ENCODE results near the gene KIAA2012.

Gene KIAA2012

GRCh38 chr2:202044777-202045176 is 28.3 kb upstream of the KIAA2012 start:
- no peak for FAIRE-seq

GRCh38 chr2:202046572-202046971 is 26.5 kb upstream of the KIAA2012 start:
- no peak for FAIRE-seq

- FAIRE-seq = no peak
Measured at GRCh38 chr2:202049092-202049728, 23.8 kb upstream of the KIAA2012 start.

DNA sequence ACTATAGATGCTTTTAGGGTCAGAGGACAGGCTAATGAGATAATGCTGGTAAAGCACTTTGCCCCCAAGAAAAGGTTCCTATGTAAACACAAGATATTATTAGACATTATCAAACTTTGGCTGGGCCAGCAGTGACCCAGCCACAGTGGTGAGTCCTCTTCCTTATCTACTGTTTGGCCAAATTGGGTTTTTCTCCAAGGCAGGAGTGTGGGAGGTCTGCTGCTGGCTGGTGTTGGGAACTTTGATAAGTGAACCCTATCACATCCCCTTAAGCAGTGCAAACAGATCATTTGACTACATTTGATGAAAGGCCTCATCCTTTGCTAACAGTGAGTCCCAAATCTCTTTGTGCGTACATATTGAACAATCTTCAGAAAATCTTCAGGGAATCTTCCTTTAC is 23.2 kb upstream of the KIAA2012 start:
- no peak for FAIRE-seq

DNA sequence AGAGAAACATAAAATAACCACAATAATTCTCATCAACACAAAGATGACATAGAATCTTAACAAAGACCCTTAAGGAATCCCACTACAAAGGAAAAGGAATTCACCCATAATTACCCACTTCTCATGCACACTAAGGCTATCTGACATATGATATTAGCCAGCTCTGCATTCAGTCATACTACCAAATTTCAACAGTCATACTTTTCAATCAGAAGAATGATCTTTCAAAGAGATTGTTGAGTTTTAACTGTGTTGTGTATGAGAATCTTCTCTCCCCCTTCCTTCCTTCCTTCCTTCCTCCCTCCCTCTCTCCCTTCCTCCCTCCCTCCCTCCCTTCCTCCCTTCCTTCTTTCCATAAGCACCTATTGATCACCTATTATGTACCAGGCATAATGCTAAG is 22.4 kb upstream of the KIAA2012 start:
- no peak for FAIRE-seq

DNA sequence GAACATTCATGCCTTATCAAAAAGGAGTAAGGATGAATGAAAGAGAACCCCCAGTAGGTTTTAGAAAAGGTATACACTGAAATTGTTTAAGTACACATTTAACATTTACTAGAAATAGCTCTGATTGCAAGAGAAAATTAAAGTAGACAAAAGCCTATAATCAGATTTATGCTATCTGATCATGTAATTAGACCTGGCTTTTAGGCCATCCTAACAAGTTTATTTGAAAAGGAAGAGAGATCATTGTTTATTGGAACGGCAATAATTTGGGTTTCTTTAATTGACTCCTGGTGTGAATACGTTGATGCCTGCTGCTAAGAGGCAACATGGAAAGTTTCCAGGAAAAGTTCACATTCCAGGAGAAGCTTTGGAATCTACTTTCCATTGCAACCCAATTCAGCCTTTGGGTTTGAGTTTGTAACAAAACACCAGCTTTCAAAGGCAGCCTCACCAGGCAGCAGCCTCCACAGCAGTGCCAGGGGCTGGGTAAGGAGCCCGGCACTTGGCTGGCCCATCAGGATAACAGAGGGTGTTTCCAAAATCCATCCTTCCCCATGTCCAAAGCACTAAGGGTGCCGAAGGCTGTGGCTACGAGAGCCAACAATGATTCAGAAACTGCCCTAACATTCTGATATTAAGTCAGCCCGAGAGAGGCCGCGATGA is 21.4 kb upstream of the KIAA2012 start:
- FAIRE-seq = no peak

DNA sequence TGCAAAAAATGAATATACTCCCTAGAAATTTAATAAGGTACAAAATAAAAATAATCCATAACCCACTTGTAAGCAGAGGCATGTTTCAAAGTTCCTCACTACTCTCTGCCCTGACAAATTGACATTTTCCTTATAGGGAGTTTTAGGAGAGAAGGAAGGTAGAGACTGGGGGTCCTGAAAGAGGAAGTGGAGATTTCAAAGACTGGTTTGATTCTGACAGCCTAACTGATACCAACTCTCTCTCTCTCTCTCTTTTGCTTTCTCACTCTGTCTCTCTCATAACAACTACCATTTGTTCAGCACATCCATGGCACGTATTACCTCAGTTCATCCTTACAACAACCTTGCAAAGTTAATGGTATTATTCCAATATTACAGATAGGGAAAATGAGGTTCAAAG is 20.8 kb upstream of the KIAA2012 start:
- no peak for FAIRE-seq

DNA sequence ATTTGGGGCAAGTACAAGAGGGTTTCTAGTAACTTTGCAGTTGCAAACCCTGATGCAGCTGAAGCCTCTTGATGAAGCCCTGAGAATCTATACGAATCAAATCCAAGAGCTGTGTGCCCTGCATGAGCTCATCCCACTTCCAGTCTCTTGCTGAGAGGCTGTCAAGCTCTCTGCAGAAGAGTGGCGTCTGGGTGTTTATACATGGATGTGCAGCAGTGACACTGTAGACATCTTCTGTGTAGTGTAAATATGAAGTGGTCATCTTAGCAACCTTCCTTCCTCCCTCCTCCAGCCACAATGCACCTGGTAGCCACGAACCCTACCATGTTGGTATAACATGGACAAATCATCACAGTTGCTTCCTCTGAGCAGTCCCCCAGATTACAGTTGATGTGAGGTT is 18.4 kb upstream of the KIAA2012 start:
- FAIRE-seq = no peak

DNA sequence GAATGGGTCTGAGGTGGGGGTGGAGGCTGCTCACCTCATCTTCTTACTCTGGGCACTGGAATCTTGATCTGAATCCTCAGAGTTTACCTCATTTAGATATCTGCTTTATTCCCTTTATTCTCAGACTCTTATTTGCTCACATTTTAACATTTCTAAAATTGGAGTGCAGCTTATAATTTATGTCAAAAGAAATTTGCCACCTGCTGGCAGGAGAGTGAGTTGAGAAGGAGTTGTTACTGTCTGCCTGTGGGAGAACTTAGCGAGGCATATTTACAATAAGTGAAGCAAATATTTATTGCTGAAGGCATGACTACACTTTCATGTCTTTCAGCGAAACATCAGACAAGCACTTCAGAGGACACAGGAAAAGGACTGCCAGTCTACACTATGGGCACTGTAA is 16.4 kb upstream of the KIAA2012 start:
- FAIRE-seq = no peak

- FAIRE-seq = peak; percentile 39
Measured at GRCh38 chr2:202060218-202060617, 12.8 kb upstream of the KIAA2012 start.

GRCh38 chr2:202061695-202062094 is 11.4 kb upstream of the KIAA2012 start:
- FAIRE-seq = no peak

DNA sequence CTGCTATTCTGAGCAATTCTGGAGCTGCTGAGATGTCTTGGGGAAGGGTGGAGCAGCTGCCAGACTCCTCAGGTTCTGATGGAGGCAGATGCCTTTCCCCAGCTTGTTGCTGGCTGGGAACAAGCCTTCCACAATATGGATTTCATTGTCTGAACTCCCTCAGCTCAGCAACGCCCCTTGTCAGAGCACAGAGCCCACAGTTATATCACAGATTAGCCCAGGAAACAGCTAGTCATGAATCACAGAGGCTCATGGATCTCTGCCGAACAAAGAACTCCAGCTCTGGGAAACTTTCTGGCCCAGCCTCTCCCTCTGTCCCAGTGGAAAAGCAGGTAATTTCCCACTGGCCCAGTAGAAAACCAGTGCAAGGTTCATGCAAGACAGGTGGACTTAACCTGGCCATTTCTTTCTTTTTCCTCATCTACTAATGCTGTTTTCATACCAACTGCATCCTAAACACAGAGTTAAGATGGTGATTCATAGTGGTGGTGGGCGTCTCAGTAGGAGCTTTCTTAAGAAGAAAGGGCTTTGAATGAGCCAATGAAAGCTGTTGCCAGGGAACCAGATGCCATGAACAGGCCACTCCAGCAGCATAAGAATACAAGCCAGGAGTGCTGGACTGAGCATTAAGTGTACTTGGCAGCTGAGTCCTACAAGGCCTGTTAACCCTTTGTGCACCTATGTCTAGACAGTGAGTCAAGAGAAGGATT is 8.7 kb upstream of the KIAA2012 start:
- FAIRE-seq = no peak

DNA sequence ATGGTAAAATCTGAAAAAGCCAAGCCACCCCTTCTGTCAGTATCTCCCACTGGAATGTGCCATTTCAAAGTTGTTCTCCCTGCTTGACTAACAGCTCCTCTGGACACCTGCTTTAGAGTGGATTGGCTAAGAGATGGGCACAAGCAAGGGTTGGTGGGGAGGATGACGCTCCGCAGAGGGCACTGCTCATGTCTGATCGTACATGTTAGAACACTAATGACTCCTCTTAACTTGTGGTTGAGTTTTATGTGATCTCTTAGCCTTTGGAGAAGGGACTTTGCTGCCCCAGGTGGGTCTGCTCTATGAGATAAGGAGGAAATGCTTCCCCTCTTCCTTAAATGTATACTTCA is 8.2 kb upstream of the KIAA2012 start:
- FAIRE-seq = no peak

DNA sequence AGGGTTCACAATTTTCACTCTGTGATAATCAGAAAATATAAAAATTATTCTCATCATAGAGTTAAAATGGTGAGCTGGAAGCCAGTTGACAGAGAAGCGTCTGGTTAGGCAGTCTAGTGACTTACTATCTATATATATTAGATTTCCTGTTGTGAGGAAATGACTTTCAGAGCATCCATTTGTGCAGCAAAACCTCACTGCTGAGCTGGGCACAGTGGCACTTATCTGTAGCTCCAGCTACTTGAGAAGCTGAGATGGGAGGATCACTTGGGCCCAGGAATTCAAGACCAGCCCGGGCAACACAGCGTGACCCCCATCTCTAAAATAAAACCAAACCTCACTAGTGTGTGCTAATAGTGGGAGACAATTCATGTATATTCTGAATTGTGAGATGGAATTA is 7.2 kb upstream of the KIAA2012 start:
- FAIRE-seq = no peak

GRCh38 chr2:202066875-202067274 is 6.2 kb upstream of the KIAA2012 start:
- no peak for FAIRE-seq

- FAIRE-seq = no peak
Measured at GRCh38 chr2:202067589-202067988, 5.5 kb upstream of the KIAA2012 start.

DNA sequence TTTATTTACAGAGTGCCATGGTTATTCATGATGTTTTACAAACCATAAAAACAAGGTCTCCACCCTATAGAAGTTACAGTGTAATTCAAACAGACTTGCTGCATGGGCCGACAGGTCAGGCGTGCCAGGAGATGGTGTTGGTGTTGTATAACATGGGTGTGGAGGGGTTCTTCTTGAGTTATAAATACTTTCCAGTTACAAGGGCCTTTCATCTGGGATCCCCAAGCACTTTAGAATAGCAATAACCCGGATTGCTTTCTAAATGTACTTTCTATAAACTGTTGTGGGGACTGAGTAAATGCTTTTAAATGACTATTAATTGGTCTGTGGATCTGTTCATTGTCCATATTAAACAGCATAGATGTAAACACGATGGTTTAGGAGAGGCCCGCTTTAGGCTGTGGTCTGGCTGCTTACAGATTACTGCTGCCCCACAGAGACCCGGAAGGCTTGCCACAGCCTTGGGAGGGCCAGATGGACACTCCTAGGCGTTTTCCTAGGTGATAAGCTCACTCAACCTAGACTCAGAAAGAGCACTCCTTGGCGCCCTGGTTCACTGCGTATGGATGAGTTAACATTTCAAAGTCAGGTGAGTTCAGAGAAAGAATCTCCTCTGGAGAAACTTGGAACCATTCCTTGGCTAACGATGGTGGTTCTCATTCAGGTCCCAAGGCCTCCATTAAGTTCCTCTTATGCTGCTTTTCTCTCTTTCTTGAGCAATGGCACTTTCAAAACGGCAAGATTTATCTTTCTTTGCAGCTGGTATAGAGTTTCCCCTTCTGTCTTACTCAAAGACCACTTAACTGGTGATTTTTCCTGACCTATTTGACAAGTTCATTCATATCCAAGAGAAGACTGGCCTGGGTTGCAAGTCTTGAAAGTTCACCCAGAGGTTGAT is 3.6 kb upstream of the KIAA2012 start:
- FAIRE-seq = no peak

DNA sequence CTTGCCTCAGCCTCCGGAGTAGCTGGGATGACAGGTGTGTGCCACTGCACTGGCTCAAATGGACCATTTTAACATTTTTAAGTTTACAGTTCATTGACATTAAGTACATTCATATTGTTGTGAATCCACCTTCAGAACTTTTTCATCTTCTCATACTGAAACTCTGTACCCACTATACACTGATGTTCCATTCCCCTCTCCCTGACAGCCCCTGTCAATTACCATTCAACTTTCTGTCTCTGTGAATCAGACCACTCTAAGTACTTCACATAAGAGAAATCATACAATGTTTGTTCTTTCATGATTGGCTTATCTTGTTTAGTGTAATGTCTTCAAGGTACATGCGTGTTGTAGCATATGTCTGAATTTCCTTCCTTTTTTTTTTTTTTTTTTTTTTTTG is 1.9 kb upstream of the KIAA2012 start:
- FAIRE-seq = no peak

DNA sequence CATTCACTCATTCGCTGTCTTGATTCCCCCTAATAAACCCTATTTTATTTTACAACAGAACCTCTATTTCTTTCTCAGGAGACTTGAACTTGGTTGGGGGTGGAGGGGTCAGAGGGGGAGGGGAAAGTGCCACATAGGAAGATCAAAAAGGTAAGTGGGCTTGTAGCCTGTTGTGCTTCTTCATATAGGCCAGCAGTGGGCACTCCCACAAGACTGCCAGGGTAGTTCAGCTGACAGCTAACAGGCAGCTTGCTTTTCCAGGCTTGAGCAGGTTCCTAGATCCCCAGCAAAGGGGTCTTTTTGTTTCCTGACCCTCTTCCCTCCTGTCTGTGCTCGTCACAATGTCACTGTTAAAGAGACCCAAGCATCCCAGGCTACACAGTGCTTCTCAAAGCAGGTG is 829 bp upstream of the KIAA2012 start:
- FAIRE-seq = no peak

DNA sequence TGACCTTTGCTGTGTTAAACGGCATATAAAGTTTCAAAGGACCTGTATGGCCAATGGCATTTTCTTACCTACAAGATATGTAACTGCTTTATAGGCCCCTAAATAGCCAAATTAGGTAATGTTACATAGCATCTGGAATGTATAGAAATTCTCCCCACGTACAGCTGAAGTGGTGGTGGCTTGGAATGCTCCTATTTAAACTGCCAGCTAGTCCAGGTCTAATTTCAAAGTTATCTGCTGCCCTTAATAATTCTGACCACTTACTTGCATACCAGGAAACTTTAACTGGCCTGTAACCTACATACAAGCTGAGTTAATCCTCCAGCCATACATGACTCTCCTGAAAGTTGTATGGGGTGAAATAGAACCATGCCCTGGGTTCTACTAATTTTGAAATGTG is 1.3 kb downstream of the KIAA2012 start:
- FAIRE-seq = no peak

GRCh38 chr2:202079310-202079709 is 6.3 kb downstream of the KIAA2012 start:
- FAIRE-seq = no peak

GRCh38 chr2:202084265-202084664 is 11.2 kb downstream of the KIAA2012 start:
- no peak for FAIRE-seq

DNA sequence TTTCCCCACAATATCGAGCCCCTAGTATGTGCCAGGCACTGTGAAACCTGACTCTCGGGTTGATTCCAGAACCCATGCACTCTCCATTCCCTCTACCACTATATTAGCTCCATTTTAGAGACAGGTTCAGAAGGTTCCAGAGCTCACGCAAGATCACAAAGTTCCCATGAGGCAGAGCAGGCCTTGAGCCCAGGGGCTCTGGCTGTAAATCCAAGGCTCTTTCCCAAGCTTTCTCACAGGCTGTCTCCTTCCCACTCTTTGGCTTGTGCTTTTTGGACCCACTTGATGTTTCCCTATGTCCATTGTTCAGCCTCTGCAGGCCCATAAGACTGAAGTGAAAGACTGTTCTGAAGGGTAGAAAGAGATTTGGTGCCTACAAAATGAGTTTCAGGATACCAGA is 15.7 kb downstream of the KIAA2012 start:
- no peak for FAIRE-seq

Data from G401.6 (cell line).